ENCODE results near the gene OTUD5.

DNA sequence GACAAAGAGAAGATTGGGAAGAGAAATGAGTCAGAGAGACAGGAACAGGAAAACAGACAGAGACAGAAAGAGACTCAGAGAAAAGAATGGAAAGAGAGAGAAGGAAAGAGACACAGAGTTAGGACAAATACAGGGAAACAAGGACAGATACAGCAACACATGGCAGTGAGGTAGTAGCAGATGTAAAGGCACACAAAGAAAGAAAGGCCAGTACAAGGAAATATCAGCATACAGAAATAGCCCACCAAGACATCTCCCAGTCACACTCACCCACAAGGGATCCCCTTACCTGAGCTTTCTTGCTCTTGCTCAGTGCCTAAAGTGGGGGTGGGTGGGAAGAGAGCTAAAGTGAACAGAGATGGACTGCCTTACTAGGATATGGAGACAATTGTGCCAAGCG is 40.5 kb upstream of the OTUD5 start:
- TF ChIP-seq, protein P1, sequence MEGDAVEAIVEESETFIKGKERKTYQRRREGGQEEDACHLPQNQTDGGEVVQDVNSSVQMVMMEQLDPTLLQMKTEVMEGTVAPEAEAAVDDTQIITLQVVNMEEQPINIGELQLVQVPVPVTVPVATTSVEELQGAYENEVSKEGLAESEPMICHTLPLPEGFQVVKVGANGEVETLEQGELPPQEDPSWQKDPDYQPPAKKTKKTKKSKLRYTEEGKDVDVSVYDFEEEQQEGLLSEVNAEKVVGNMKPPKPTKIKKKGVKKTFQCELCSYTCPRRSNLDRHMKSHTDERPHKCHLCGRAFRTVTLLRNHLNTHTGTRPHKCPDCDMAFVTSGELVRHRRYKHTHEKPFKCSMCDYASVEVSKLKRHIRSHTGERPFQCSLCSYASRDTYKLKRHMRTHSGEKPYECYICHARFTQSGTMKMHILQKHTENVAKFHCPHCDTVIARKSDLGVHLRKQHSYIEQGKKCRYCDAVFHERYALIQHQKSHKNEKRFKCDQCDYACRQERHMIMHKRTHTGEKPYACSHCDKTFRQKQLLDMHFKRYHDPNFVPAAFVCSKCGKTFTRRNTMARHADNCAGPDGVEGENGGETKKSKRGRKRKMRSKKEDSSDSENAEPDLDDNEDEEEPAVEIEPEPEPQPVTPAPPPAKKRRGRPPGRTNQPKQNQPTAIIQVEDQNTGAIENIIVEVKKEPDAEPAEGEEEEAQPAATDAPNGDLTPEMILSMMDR (IDR thresholded peaks at IDR 0.05) = no peak
- TF ChIP-seq POLR2A (IDR thresholded peaks at IDR 0.05) (no peak), POLR2AphosphoS5 (IDR thresholded peaks at IDR 0.05) (no peak), EP300 (IDR thresholded peaks at IDR 0.05; ENCODE audit: low read depth) (no peak)
